Suppressor macrophage treated with lipopolysaccharide for 1 hour (primary cell): ENCODE results near the gene PLSCR5.
A peak's percentile ranks its signal among the peaks of the same experiment; 100 is the strongest.

Experiments
- DNase-seq, 3 donors: peaks; one replicate each; pipeline ENCODE4 v3.0.0-alpha.2; 2020 to 2022

The PLSCR5 gene

DNA sequence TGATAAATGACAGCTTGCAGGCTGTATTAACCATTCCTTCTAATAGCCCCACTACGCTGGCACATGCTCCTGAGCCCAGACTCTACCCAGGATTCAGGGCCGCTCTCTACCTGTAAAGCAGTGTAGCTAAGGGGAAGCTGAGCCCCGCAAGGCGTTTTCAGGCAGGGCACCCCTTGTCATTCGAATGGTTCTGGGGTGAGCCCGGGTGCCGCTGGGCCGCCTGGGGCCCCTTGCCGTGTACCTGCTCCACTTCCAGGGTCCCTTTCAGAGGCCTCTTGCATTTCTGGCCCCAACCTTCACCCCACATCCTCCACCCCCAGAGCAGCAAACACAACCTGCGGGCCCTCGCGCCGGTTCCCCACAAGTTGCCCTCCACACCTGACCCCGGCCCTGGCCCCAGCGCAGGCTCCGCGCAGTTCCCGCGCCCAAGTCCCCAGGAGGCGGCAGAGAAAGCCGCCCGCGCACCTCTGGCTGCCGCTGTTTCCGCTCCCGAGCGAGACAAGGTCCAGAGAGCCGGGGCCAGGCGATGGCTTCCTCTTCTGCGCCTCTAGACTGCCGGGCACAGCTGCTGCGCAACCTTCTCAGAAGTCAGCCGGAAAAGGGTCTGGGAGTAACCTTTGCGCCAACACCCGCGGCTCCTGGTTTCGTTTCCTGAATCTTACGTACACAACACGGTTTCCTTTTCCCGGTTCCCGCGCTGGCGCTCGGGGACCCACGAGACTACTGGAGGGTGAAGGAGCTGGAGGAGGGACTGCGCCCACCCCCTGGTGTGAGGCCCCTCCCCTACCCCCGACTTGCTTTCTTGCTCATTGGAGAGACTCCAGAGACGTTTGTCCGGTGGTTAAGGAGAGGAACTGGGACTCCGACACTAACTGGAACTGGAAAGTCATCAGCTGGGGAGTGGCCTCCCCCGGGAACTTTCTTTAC is 60.9 kb downstream of the PLSCR5 start, which contains the start of gene PLSCR1:
Gene PLSCR1 (minus strand): TSS at position 606 of the 927 bp plus-strand sequence. CDS start 8,055 bp downstream, outside the sequence.
- peak; percentile 98 to 99 (median 98) for DNase-seq

GRCh38 chr3:146543461-146544001 is 61.6 kb downstream of the PLSCR5 start:
- peak; percentile 37 to 65 (median 49) for DNase-seq

DNA sequence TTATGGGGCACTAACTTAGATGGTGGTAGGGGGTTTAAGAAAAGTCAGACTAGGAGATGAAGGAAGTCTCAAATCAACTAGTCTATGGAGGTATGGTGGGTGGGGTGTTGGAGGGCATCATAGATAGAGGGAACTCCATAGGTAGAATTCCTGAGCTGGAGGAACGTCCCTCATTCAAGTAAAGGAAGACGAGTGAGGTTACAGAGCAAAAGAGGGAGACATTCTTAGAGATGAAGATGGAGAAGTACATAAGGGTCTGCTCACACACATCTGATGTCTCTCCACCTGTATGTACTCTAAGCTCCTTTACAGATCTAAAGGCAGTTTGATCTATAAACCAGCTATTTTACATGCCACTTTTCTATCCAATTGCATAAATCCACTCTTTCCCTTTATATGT is 62.2 kb downstream of the PLSCR5 start:
- peak in 2 of 3 donors; percentile 28 to 45 for DNase-seq

- peak; percentile 77 to 94 (median 91) for DNase-seq
Measured at GRCh38 chr3:146542179-146542578, 63.0 kb downstream of the PLSCR5 start.

GRCh38 chr3:146540978-146541377 is 64.2 kb downstream of the PLSCR5 start:
- DNase-seq, result no peak

DNA sequence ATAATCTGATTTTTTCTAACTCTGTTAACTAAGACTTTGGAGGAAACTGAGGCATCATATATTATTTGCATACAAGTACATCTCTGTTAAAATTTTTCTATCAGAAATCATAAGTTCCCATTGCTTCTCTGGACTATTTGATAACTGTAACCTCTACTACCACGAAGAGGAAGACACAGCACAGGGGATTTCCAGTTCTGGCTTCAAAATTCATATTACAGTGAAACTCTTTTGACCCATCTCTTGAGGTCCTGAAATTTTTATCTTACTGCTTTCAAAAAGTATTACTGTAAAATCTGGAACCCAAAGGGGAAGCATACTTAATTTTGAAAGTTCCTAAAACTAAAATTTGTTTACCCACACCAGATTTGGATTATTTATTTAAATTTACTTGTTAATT is 64.9 kb downstream of the PLSCR5 start:
- peak; percentile 68 to 84 (median 77) for DNase-seq

DNA sequence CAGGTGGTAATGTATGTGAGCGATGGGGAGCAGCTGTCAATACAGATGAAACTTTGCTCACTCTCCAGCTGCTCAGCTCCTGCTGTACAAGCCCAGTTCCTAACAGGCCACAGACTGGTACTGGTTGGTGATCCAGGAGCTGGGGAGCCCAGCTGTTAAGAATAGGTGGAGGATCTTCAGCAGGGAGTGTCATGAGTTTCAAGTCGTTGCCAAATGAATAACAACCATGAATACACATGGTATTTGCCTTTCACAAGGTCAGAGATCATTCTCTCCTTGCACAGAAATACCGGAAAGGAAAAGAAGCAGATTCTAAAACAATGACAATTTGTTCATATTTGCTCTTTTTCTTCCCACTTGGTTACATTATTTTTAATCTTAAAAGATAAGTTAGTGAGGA is 65.8 kb downstream of the PLSCR5 start:
- DNase-seq, result no peak

DNA sequence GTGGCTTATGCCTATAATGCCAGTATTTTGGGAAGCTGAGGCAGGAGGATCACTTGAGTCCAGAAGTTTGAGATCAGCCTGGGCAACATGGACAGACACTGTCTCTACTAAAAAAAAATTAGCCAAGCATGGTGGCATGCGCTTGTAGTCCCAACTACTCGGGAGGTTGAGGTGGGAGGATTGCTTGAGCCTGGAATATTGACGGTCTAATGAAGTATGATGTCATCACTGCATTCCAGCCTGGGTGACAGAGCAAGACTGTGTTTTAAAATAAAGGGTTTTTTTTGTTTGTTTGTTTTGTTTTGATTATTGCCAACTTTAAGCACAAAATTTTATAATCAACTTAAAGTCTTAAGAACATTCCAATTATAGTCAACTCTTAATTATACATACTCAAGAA is 67.5 kb downstream of the PLSCR5 start:
- peak in 1 of 3 donors; percentile 31 for DNase-seq

DNA sequence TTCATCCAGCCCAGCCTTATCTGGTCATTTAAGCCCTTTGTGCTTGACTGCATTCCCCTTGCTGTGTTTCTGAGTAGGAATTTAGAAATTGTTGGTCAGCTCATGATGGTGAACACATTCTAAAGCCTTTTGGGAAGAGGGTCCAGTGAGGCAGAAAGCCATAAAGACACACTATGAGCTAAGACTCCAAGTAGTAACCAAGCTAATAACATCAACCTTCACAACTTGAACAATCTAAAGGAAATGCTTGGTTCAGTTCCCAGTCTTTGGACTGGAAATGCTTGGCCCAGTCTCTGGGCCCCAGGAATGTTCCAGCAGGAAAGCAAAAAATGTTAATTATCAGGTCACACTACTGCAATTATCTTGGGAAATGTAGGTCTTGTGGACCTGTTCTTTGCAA is 68.5 kb downstream of the PLSCR5 start:
- DNase-seq, result no peak
